ENCODE results near the gene C1QTNF6.
"Not testable (repeated sequence)": the region's sequence is repeated elsewhere in the genome, so short reads cannot be mapped to it uniquely, and the experiment has no call there.

Gene C1QTNF6

GRCh38 chr22:37207981-37208380 is 19.9 kb upstream of the C1QTNF6 start:
- no peak for DNase-seq (ENCODE audit: low read depth in 2 of 2, low spot score in 1 of 2)

- DNase-seq (ENCODE audit: low read depth in 2 of 2, low spot score in 1 of 2): no peak
Observed at GRCh38 chr22:37206841-37207821, 19.1 kb upstream of the C1QTNF6 start.

GRCh38 chr22:37206118-37206840 is 18.2 kb upstream of the C1QTNF6 start:
- no peak for DNase-seq (ENCODE audit: low read depth in 2 of 2, low spot score in 1 of 2)

- DNase-seq (ENCODE audit: low read depth in 2 of 2, low spot score in 1 of 2): no peak
Observed at GRCh38 chr22:37205046-37205445, 17.0 kb upstream of the C1QTNF6 start.

- DNase-seq (ENCODE audit: low read depth in 2 of 2, low spot score in 1 of 2): no peak
Observed at GRCh38 chr22:37204045-37204655, 16.1 kb upstream of the C1QTNF6 start.

GRCh38 chr22:37203354-37204044 is 15.5 kb upstream of the C1QTNF6 start:
- no peak for DNase-seq (ENCODE audit: low read depth in 2 of 2, low spot score in 1 of 2)

- DNase-seq (ENCODE audit: low read depth in 2 of 2, low spot score in 1 of 2): no peak
Observed at GRCh38 chr22:37202716-37203115, 14.7 kb upstream of the C1QTNF6 start.

- DNase-seq (ENCODE audit: low read depth in 2 of 2, low spot score in 1 of 2): no peak
Observed at GRCh38 chr22:37202001-37202555, 14.0 kb upstream of the C1QTNF6 start.

- not testable (repeated sequence) for DNase-seq (ENCODE audit: low read depth in 2 of 2, low spot score in 1 of 2)
Observed at GRCh38 chr22:37201443-37201820, 13.4 kb upstream of the C1QTNF6 start.

GRCh38 chr22:37199760-37200108 is 11.7 kb upstream of the C1QTNF6 start:
- no peak for DNase-seq (ENCODE audit: low read depth in 2 of 2, low spot score in 1 of 2)

- DNase-seq (ENCODE audit: low read depth in 2 of 2, low spot score in 1 of 2): peak; percentile 94 to 97
Observed at GRCh38 chr22:37199103-37199759, 11.2 kb upstream of the C1QTNF6 start.

GRCh38 chr22:37198258-37199102 is 10.4 kb upstream of the C1QTNF6 start:
- peak; percentile 87 to 89 for DNase-seq (ENCODE audit: low read depth in 2 of 2, low spot score in 1 of 2)

- DNase-seq (ENCODE audit: low read depth in 2 of 2, low spot score in 1 of 2): no peak
Observed at GRCh38 chr22:37197451-37198257, 9.6 kb upstream of the C1QTNF6 start.

- DNase-seq (ENCODE audit: low read depth in 2 of 2, low spot score in 1 of 2): no peak
Observed at GRCh38 chr22:37196539-37197450, 8.7 kb upstream of the C1QTNF6 start.

- DNase-seq (ENCODE audit: low read depth in 2 of 2, low spot score in 1 of 2): no peak
Observed at GRCh38 chr22:37195921-37196320, 7.9 kb upstream of the C1QTNF6 start.

- DNase-seq (ENCODE audit: low read depth in 2 of 2, low spot score in 1 of 2): no peak
Observed at GRCh38 chr22:37194750-37195149, 6.7 kb upstream of the C1QTNF6 start.

GRCh38 chr22:37193629-37194191 is 5.7 kb upstream of the C1QTNF6 start:
- no peak for DNase-seq (ENCODE audit: low read depth in 2 of 2, low spot score in 1 of 2)
